Caco-2 (cell line): ENCODE results near the gene ADARB2. TPM values are rescaled to one million over a fixed set of nuclear protein-coding genes. Genes with fewer than 3 reads are reported as not detected.
A peak's percentile ranks its signal among the peaks of the same experiment; 100 is the strongest.

ENCODE experiments used
- BruUV-seq: library from RNA; stranded (reverse); fragments of 400-500 nt; replicated peaks from 2 replicates; lab custom pipeline; 2021; lab: Mats Ljungman, UMichigan
- CTCF ChIA-PET: fragments of 300-600 bp; sonication (Branson Sonifier 250); formaldehyde crosslinking; loops from one replicate; lab custom pipeline; 2022; ENCODE audit warnings: antibody characterized with exemption; lab: Charles Lee
- POLR2A ChIA-PET: fragments of 300-600 bp; sonication (Branson Sonifier 250); formaldehyde crosslinking; loops from one replicate; lab custom pipeline; 2022; ENCODE audit warnings: antibody characterized with exemption; lab: Charles Lee
- DNase-seq, 2 experiments: peaks; one replicate each; pipeline versions ENCODE4 v3.0.0 to v3.0.0-alpha.2; 2020 to 2022
- H3K27me3 ChIP-seq: replicated peaks from 2 replicates; pipeline ENCODE4 v1.6.0; 2011; ENCODE audit warnings: low read length; ENCODE audit not compliant: control insufficient read depth, insufficient read depth
- H3K36me3 ChIP-seq: 2 replicates; pipeline ENCODE4 v1.5.1; 2011; ENCODE audit warnings: low read length; ENCODE audit not compliant: control insufficient read depth, insufficient read depth
- H3K4me1 ChIP-seq: fragments of 250-450 bp; sonication (Bioruptor Pico); 2 replicates; pipeline ENCODE4 v1.5.1; 2020; ENCODE audit warnings: mild to moderate bottlenecking
- H3K4me3 ChIP-seq: 2 replicates; pipeline ENCODE4 v1.5.1; 2011; ENCODE audit warnings: low read depth, mild to moderate bottlenecking, control low read depth, low read length
- H3K9me3 ChIP-seq: fragments of 250-450 bp; sonication (Bioruptor Pico); 2 replicates; pipeline ENCODE4 v1.5.1; 2020; ENCODE audit warnings: mild to moderate bottlenecking, moderate library complexity
- H3K27ac Mint-ChIP-seq: one replicate; pipeline ENCODE4 v1.8.0; 2022; ENCODE audit warnings: mixed read lengths; ENCODE audit not compliant: unreplicated experiment
- H3K27me3 Mint-ChIP-seq: one replicate; pipeline ENCODE4 v1.8.0; 2022; ENCODE audit warnings: mixed read lengths; ENCODE audit not compliant: insufficient read depth, unreplicated experiment
- H3K36me3 Mint-ChIP-seq: one replicate; pipeline ENCODE4 v1.8.0; 2022; ENCODE audit warnings: mild to moderate bottlenecking, mixed read lengths; ENCODE audit not compliant: insufficient read depth, unreplicated experiment
- H3K4me1 Mint-ChIP-seq: one replicate; pipeline ENCODE4 v1.8.0; 2022; ENCODE audit warnings: low read depth, mixed read lengths; ENCODE audit not compliant: unreplicated experiment
- H3K4me3 Mint-ChIP-seq: one replicate; pipeline ENCODE4 v1.8.0; 2022; ENCODE audit warnings: mild to moderate bottlenecking, moderate library complexity, mixed read lengths; ENCODE audit not compliant: unreplicated experiment
- H3K9me3 Mint-ChIP-seq: one replicate; pipeline ENCODE4 v1.8.0; 2022; ENCODE audit warnings: mixed read lengths; ENCODE audit not compliant: unreplicated experiment
- intact Hi-C: fragments of 100-400 bp; cut with micrococcal nuclease; formaldehyde crosslinking; loops from one replicate; pipeline ENCODE4 v1.10.0; 2022; ENCODE audit not compliant: unreplicated experiment
- total RNA-seq: library from RNA; stranded (reverse); gene quantifications from 2 replicates; pipeline ENCODE4 v1.2.3, GENCODE V29; 2022
- TF ChIP-seq, protein P1 (sequence below), 2 experiments: fragments of 200-600 bp in 1 of 2; IDR thresholded peaks; 1 replicate in 1 of 2; 2 replicates in 1 of 2; pipeline versions ENCODE4 v1.5.1 to v1.8.0; 2011 to 2022; ENCODE audit warnings: antibody characterized with exemption in 1 of 2, control low read depth in 1 of 2, inconsistent platforms in 1 of 2, low read depth in 1 of 2, low read length in 1 of 2, mild to moderate bottlenecking in 1 of 2, moderate library complexity in 1 of 2; ENCODE audit not compliant: insufficient read depth in 1 of 2, severe bottlenecking in 1 of 2, unreplicated experiment in 1 of 2

Gene ADARB2
- total RNA-seq, 1 experiment from 2014 or later: 0.27 TPM

DNA sequence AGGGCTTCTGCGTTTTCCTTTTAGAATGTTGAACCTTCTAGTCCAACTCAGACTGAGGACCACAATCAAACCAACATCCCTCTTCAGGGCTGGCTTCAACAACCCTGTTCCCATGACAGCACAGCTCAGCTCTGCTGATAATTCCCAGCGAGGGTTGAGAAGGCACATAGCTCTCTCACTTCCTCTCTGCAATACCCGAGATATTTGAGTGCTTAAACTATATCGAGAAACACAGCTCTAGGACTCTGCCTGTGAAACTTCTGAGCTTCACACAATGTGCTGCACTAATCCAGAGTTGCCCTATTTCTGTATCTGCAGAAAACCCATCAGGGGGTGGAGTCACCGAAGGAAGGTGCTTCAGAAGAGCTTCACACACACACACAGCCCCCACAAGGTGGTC, 1.6 kb upstream of the ADARB2 start:
- Histone ChIP-seq H3K4me1 (no peaks in the 10 kb centered on the region), H3K4me3 (no peak overlapping the region), H3K36me3 (no peaks in the 10 kb centered on the region), H3K27me3 (peaks cover 5% of the 10 kb centered on the region; the same call in 1 of the 2 replicates), H3K9me3 (no peaks in the 10 kb centered on the region)
- Mint-ChIP-seq H3K9me3 (no peaks in the 10 kb centered on the region), H3K27ac (no peak overlapping the region), H3K27me3 (peaks cover 47% of the 10 kb centered on the region), H3K4me1 (no peaks in the 10 kb centered on the region), H3K36me3 (no peaks in the 10 kb centered on the region), H3K4me3 (no peak overlapping the region)
- TF ChIP-seq, protein P1, sequence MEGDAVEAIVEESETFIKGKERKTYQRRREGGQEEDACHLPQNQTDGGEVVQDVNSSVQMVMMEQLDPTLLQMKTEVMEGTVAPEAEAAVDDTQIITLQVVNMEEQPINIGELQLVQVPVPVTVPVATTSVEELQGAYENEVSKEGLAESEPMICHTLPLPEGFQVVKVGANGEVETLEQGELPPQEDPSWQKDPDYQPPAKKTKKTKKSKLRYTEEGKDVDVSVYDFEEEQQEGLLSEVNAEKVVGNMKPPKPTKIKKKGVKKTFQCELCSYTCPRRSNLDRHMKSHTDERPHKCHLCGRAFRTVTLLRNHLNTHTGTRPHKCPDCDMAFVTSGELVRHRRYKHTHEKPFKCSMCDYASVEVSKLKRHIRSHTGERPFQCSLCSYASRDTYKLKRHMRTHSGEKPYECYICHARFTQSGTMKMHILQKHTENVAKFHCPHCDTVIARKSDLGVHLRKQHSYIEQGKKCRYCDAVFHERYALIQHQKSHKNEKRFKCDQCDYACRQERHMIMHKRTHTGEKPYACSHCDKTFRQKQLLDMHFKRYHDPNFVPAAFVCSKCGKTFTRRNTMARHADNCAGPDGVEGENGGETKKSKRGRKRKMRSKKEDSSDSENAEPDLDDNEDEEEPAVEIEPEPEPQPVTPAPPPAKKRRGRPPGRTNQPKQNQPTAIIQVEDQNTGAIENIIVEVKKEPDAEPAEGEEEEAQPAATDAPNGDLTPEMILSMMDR (IDR thresholded peaks at IDR 0.05; ENCODE audit: insufficient read depth in 1 of 2, low read depth in 1 of 2, low read length in 1 of 2, severe bottlenecking in 1 of 2, unreplicated experiment in 1 of 2): no peak
- ChIA-PET POLR2A (no interaction called here), CTCF (interaction anchor here (1.1 kb wide), 1 partner anchor 369 kb away, joined by 4 read pairs; no protein-coding TSS in a partner anchor)
- BruUV-seq: no TSS peak
- DNase-seq: no peak
- intact Hi-C loops: no loop called here

DNA sequence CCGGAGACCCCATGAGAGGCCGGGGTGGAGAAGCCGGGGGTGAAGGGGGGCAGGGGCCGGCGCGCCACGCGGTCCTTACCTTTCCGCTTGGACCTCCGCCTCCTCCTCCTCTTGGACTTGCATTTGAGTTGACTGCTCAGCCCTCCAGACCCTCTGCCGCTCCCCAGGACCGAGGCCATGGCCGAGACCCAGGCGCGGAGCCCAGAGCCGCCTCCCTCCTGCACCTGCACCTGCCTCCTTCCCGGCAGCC, 428 bp downstream of the ADARB2 start:
- intact Hi-C loops: no loop called here
- H3K4me3 Mint-ChIP-seq: peak overlapping the region; percentile 61
- ChIA-PET CTCF (no interaction called here), POLR2A (no interaction called here)
- H3K4me1 Mint-ChIP-seq: no peaks in the 10 kb centered on the region
- H3K9me3 Mint-ChIP-seq: no peaks in the 10 kb centered on the region
- no TSS peak for BruUV-seq
- TF ChIP-seq, protein P1 (IDR thresholded peaks at IDR 0.05; ENCODE audit: insufficient read depth in 1 of 2, low read depth in 1 of 2, low read length in 1 of 2, severe bottlenecking in 1 of 2, unreplicated experiment in 1 of 2): no peak
- H3K36me3 ChIP-seq: no peaks in the 10 kb centered on the region
- no peak for DNase-seq
- no peaks in the 10 kb centered on the region for H3K36me3 Mint-ChIP-seq
- no peak overlapping the region for H3K4me3 ChIP-seq
- H3K27me3 ChIP-seq: peaks cover 5% of the 10 kb centered on the region; the same call in 1 of the 2 replicates
- no peaks in the 10 kb centered on the region for H3K9me3 ChIP-seq
- no peak overlapping the region for H3K27ac Mint-ChIP-seq
- H3K27me3 Mint-ChIP-seq: peaks cover 51% of the 10 kb centered on the region
- H3K4me1 ChIP-seq: no peaks in the 10 kb centered on the region

DNA sequence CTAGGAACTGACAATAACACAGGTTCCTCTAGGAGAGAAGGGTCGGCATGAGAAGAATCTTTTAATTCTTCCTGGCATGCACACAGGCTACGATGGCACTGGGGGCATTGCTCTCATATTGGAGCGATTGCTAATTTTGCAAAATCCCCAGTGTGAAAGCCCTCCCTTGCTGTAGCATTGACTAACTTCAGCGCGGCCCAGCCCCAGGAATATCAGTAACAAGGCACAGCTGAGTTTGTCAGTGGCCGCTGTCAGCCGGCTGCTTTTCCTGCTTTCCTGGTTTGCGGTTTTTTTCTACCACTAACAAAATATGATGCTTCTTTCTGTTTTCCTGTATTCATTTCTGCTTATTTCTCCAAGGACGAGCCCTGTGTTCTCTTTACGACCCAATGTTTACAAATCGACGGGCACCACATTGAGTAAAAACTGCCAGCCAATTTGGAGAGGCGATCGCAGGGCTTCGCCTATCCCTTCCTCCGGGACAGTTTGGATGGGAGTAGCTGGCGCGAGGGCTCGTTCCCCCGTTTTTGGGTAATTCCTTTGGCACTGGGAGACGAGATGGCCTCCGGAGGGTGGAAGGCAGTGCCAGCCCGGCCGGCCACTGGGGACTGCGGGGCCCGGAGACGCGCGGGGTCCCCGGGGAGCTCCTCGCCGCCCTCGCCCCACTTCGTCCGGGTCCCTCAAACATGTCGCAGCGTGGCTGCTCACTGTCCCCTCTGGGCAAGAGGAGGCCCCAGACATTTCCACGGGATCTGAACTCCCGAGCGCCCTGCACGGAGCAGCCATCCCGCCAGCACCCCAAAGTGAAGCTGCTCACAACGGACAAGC, 967 bp downstream of the ADARB2 start:
- Mint-ChIP-seq H3K4me1 (no peaks in the 10 kb centered on the region), H3K27ac (no peak overlapping the region), H3K9me3 (no peaks in the 10 kb centered on the region), H3K36me3 (no peaks in the 10 kb centered on the region), H3K27me3 (peaks cover 50% of the 10 kb centered on the region), H3K4me3 (peak overlapping the region; percentile 61)
- CTCF ChIA-PET: no interaction called here
- TF ChIP-seq, protein P1 (IDR thresholded peaks at IDR 0.05; ENCODE audit: insufficient read depth in 1 of 2, low read depth in 1 of 2, low read length in 1 of 2, severe bottlenecking in 1 of 2, unreplicated experiment in 1 of 2): no peak
- Histone ChIP-seq H3K36me3 (no peaks in the 10 kb centered on the region), H3K9me3 (no peaks in the 10 kb centered on the region), H3K4me1 (no peaks in the 10 kb centered on the region), H3K27me3 (peaks cover 5% of the 10 kb centered on the region; the same call in 1 of the 2 replicates), H3K4me3 (no peak overlapping the region)
- intact Hi-C loops: no loop called here
- no TSS peak for BruUV-seq
- DNase-seq: no peak
- POLR2A ChIA-PET: no interaction called here
